Measurements from ENCODE around the gene PPM1L.

Gene PPM1L

DNA sequence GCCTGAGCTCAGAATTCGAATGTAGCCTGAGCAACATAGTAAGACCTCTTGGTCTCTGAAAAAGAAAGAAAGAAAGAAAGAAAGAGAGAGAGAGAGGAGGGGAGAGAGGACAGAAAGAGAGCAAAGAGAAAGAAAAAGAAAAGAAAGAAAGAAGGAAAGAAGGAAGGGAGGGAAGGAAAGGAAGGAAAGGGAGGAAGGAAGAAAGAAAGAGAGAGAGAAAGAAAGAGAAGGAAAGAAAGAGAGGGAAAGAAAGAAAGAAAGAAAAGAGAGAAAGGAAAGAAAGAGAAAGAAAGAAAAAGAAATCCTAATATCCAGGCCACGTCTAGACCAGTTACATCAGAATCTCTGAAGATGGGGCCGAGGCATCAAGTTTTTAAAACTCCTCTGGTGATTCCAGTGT, 50.7 kb downstream of the PPM1L start:
- Histone ChIP-seq H3K9ac (ENCODE audit: low read depth, low read length) (no peak overlapping the region), H3K36me3 (ENCODE audit: insufficient read depth, low read length) (no peaks in the 10 kb centered on the region), H3K4me1 (ENCODE audit: insufficient read depth, low read length) (no peaks in the 10 kb centered on the region; the same call in 1 of the 2 replicates), H3K9me3 (ENCODE audit: control insufficient read depth, insufficient read depth, low read length) (no peaks in the 10 kb centered on the region)

DNA sequence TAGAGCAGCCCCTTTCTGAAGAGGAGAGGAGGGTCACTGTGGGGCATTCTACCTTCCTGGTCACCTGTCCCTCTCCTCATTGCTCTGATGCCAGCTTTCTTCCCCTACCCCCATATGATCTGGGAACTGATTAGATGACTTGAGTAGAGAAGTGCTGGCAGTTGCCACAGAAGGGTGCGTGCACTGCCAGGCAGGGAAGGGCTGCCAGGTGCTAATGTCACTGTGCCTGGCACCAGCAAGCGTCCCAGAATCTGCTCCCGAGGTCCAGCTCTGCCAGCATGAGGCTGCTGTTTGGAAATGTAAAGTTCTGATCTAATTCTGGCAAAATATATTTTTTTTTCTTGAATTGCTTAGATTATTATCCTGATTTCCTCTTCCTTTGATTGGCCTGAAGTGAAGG, 52.8 kb downstream of the PPM1L start:
- no peaks in the 10 kb centered on the region for H3K36me3 ChIP-seq (ENCODE audit: insufficient read depth, low read length)
- no peaks in the 10 kb centered on the region for H3K9me3 ChIP-seq (ENCODE audit: control insufficient read depth, insufficient read depth, low read length)
- H3K4me1 ChIP-seq (ENCODE audit: insufficient read depth, low read length), result no peaks in the 10 kb centered on the region
- no peak overlapping the region for H3K9ac ChIP-seq (ENCODE audit: low read depth, low read length)

DNA sequence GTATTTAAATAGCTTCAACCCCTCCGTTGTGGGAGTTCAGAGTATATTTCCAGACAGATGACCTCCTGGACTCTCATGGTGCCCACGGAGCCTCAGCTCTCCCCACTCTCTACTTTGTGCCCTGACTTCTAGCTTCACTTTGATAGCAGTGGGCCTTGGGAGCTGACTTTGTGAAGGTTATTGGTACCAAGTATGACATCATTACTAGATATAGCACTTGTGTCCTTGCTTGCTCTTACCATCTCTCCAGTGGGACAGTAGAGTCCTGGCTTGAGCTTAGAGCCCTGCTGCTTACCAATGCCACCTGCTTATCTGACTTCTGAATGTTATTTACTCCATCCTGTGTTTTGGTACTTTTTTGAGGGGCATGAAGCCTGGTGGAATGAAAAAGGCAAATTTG, 53.4 kb downstream of the PPM1L start:
- H3K9ac ChIP-seq (ENCODE audit: low read depth, low read length), result no peak overlapping the region
- no peaks in the 10 kb centered on the region for H3K9me3 ChIP-seq (ENCODE audit: control insufficient read depth, insufficient read depth, low read length)
- H3K4me1 ChIP-seq (ENCODE audit: insufficient read depth, low read length), result no peaks in the 10 kb centered on the region
- H3K36me3 ChIP-seq (ENCODE audit: insufficient read depth, low read length), result no peaks in the 10 kb centered on the region

GRCh38 chr3:160810362-160811236, 54.6 kb downstream of the PPM1L start:
- H3K9me3 ChIP-seq (ENCODE audit: control insufficient read depth, insufficient read depth, low read length), result no peaks in the 10 kb centered on the region
- H3K4me1 ChIP-seq (ENCODE audit: insufficient read depth, low read length), result no peaks in the 10 kb centered on the region
- no peak overlapping the region for H3K9ac ChIP-seq (ENCODE audit: low read depth, low read length)
- no peaks in the 10 kb centered on the region for H3K36me3 ChIP-seq (ENCODE audit: insufficient read depth, low read length)

- H3K9me3 ChIP-seq (ENCODE audit: control insufficient read depth, insufficient read depth, low read length), result no peaks in the 10 kb centered on the region
- H3K36me3 ChIP-seq (ENCODE audit: insufficient read depth, low read length), result no peaks in the 10 kb centered on the region
- H3K9ac ChIP-seq (ENCODE audit: low read depth, low read length), result no peak overlapping the region
- no peaks in the 10 kb centered on the region for H3K4me1 ChIP-seq (ENCODE audit: insufficient read depth, low read length)
These were observed 55.2 kb downstream of the PPM1L start for GRCh38 chr3:160811237-160811548.

GRCh38 chr3:160812304-160812703, 56.3 kb downstream of the PPM1L start:
- no peaks in the 10 kb centered on the region for H3K4me1 ChIP-seq (ENCODE audit: insufficient read depth, low read length)
- H3K9me3 ChIP-seq (ENCODE audit: control insufficient read depth, insufficient read depth, low read length), result no peaks in the 10 kb centered on the region
- no peaks in the 10 kb centered on the region for H3K36me3 ChIP-seq (ENCODE audit: insufficient read depth, low read length)
- no peak overlapping the region for H3K9ac ChIP-seq (ENCODE audit: low read depth, low read length)

GRCh38 chr3:160815280-160815679, 59.2 kb downstream of the PPM1L start:
- Histone ChIP-seq H3K4me1 (ENCODE audit: insufficient read depth, low read length) (no peaks in the 10 kb centered on the region), H3K36me3 (ENCODE audit: insufficient read depth, low read length) (no peaks in the 10 kb centered on the region), H3K9me3 (ENCODE audit: control insufficient read depth, insufficient read depth, low read length) (no peaks in the 10 kb centered on the region), H3K9ac (ENCODE audit: low read depth, low read length) (no peak overlapping the region)

GRCh38 chr3:160820022-160820421, 64.0 kb downstream of the PPM1L start:
- no peak overlapping the region for H3K9ac ChIP-seq (ENCODE audit: low read depth, low read length)
- no peaks in the 10 kb centered on the region for H3K4me1 ChIP-seq (ENCODE audit: insufficient read depth, low read length)
- no peaks in the 10 kb centered on the region for H3K36me3 ChIP-seq (ENCODE audit: insufficient read depth, low read length)
- no peaks in the 10 kb centered on the region for H3K9me3 ChIP-seq (ENCODE audit: control insufficient read depth, insufficient read depth, low read length)

- Histone ChIP-seq H3K4me1 (ENCODE audit: insufficient read depth, low read length) (no peaks in the 10 kb centered on the region), H3K36me3 (ENCODE audit: insufficient read depth, low read length) (no peaks in the 10 kb centered on the region), H3K9me3 (ENCODE audit: control insufficient read depth, insufficient read depth, low read length) (no peaks in the 10 kb centered on the region), H3K9ac (ENCODE audit: low read depth, low read length) (no peak overlapping the region)
These were observed 64.4 kb downstream of the PPM1L start for GRCh38 chr3:160820430-160820829.

- no peaks in the 10 kb centered on the region for H3K36me3 ChIP-seq (ENCODE audit: insufficient read depth, low read length)
- no peak overlapping the region for H3K9ac ChIP-seq (ENCODE audit: low read depth, low read length)
- no peaks in the 10 kb centered on the region for H3K9me3 ChIP-seq (ENCODE audit: control insufficient read depth, insufficient read depth, low read length)
- H3K4me1 ChIP-seq (ENCODE audit: insufficient read depth, low read length), result no peaks in the 10 kb centered on the region
These were observed 66.9 kb downstream of the PPM1L start for GRCh38 chr3:160822936-160823335.

GRCh38 chr3:160825311-160825800, 69.3 kb downstream of the PPM1L start:
- H3K4me1 ChIP-seq (ENCODE audit: insufficient read depth, low read length), result no peaks in the 10 kb centered on the region
- no peak overlapping the region for H3K9ac ChIP-seq (ENCODE audit: low read depth, low read length)
- no peaks in the 10 kb centered on the region for H3K9me3 ChIP-seq (ENCODE audit: control insufficient read depth, insufficient read depth, low read length)
- no peaks in the 10 kb centered on the region for H3K36me3 ChIP-seq (ENCODE audit: insufficient read depth, low read length)

- Histone ChIP-seq H3K36me3 (ENCODE audit: insufficient read depth, low read length) (no peaks in the 10 kb centered on the region), H3K4me1 (ENCODE audit: insufficient read depth, low read length) (no peaks in the 10 kb centered on the region), H3K9me3 (ENCODE audit: control insufficient read depth, insufficient read depth, low read length) (no peaks in the 10 kb centered on the region), H3K9ac (ENCODE audit: low read depth, low read length) (no peak overlapping the region)
These were observed 70.4 kb downstream of the PPM1L start for GRCh38 chr3:160826408-160826807.

- H3K36me3 ChIP-seq (ENCODE audit: insufficient read depth, low read length), result no peaks in the 10 kb centered on the region
- no peaks in the 10 kb centered on the region for H3K4me1 ChIP-seq (ENCODE audit: insufficient read depth, low read length)
- no peak overlapping the region for H3K9ac ChIP-seq (ENCODE audit: low read depth, low read length)
- no peaks in the 10 kb centered on the region for H3K9me3 ChIP-seq (ENCODE audit: control insufficient read depth, insufficient read depth, low read length)
These were observed 71.0 kb downstream of the PPM1L start for GRCh38 chr3:160826991-160827390.

DNA sequence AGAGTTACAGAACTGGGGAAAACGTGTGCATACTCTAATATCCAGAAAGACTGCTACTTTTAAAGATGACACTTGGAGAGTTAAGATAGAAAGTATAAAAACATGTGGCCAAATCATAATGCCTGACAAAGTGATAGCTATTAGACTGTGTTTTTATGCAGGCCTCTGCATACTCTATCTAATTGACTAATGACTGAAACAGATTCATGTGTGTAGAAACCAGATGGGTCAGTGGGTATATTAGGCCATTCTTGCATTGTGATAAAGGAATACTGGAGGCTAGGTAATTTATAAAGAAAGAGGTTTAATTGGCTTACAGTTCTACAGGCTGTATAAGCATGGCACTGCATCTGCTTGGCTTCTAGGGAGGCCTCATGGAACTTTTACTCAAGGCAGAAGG, 71.5 kb downstream of the PPM1L start:
- H3K36me3 ChIP-seq (ENCODE audit: insufficient read depth, low read length), result no peaks in the 10 kb centered on the region
- no peaks in the 10 kb centered on the region for H3K9me3 ChIP-seq (ENCODE audit: control insufficient read depth, insufficient read depth, low read length)
- no peak overlapping the region for H3K9ac ChIP-seq (ENCODE audit: low read depth, low read length)
- no peaks in the 10 kb centered on the region for H3K4me1 ChIP-seq (ENCODE audit: insufficient read depth, low read length)

DNA sequence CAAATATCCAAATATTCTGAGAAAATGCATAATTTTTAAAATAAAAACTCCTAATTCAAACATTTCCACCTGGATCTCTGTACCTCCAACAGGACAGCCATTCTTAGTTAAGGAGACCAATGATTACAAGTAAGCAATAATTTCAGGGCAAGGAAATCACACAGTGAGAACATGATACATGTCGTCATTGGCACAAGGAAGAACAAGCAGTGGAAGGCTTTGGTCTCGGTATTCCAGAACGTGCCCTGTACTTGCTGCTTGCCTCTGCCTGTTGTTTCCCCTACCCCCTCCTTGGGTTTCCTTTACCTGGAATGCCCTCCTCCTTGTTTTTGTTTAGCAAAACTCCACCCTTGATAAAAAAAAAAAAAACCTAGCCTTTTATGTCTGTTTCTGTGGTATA, 72.8 kb downstream of the PPM1L start:
- Histone ChIP-seq H3K9me3 (ENCODE audit: control insufficient read depth, insufficient read depth, low read length) (no peaks in the 10 kb centered on the region), H3K36me3 (ENCODE audit: insufficient read depth, low read length) (no peaks in the 10 kb centered on the region), H3K9ac (ENCODE audit: low read depth, low read length) (no peak overlapping the region), H3K4me1 (ENCODE audit: insufficient read depth, low read length) (no peaks in the 10 kb centered on the region)

Data from ES-I3 (cell line).